GM12891 (cell line): Measurements from ENCODE around the gene PBLD.

ENCODE experiments used
- POLR2A ChIP-seq: IDR thresholded peaks from 2 replicates; pipeline ENCODE4 v1.6.1; 2011; ENCODE audit warnings: low read depth, low read length, control low read depth
- POLR2AphosphoS5 ChIP-seq: IDR thresholded peaks from 2 replicates; pipeline ENCODE4 v1.6.1; 2011; ENCODE audit warnings: low read depth, low read length, control low read depth
- SPI1 ChIP-seq: IDR thresholded peaks from 2 replicates; pipeline ENCODE4 v1.6.1; 2011; ENCODE audit warnings: low read depth, low read length, control low read depth
- TAF1 ChIP-seq: IDR thresholded peaks from 2 replicates; pipeline ENCODE4 v1.6.1; 2011; ENCODE audit warnings: low read depth, low read length, control low read depth

DNA sequence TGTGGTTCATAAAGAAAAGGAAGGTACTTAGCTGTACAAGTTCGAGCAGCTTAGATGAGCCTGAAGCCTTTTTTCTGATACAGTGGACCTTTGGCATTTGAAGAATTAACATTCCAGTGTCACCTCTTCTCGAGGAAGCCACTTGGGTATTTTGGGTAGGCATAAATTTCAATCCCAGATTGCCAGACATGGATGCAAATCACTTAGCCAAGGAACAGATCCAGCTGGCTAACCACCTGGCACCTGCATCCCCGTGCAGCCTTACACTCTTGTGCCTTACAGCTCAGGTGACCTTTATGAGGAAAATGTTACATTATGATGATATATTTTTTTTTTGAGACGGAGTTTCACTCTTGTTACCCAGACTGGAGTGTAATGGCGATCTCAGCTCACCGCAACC lies 84.8 kb downstream of the PBLD start:
- TF ChIP-seq POLR2A (no peak), SPI1 (no peak), TAF1 (no peak), POLR2AphosphoS5 (no peak)
